ENCODE data around the gene MAN1C1.
"Not testable (repeated sequence)": the region's sequence is repeated elsewhere in the genome, so short reads cannot be mapped to it uniquely, and the experiment has no call there.

Gene MAN1C1

GRCh38 chr1:25683177-25683576, 66.6 kb downstream of the MAN1C1 start:
- no peak for DNase-seq

GRCh38 chr1:25683731-25684130, 67.1 kb downstream of the MAN1C1 start:
- DNase-seq: no peak

GRCh38 chr1:25684216-25684965, 67.8 kb downstream of the MAN1C1 start:
- DNase-seq: no peak

GRCh38 chr1:25685211-25685750, 68.7 kb downstream of the MAN1C1 start:
- DNase-seq: no peak

- DNase-seq: no peak
Observed at GRCh38 chr1:25685938-25686665, 69.5 kb downstream of the MAN1C1 start.

DNA sequence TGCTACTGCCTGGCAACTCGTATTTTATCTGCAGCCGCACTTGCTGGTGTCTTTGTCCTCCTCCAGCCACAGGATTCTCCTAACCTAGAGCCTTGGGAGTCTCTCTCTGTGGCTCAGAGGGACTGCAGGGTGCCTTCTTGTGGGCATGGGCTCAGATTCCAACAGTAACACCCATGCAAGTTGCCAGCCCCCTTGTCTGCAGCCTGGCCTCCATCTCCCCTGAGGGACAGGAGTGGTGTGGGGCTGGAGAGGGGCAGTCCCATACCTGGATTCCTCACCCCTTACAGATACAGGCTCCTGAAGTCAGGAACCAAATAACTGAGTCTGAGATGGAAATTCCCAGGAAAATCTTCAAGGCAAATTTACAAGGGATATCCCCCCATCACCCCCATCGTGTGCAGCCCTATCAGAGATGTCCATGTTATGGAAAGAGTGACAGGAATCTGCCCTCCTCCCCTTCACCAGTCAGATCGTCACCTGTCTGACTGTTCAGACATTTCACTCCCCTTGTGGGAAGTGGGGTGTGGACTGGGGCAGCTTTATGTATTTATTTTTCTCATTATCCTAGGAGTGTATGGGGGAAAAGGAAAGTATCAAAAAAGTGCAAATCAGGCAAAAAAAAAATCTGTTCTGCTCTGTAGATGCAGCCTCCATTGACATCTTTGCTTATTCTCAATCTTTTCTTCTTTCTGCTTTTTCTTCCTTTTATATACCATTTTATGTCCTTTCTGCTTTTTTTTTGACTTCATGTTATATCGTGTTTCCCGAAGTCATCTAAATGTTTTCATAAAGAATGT, 70.8 kb downstream of the MAN1C1 start:
- no peak for DNase-seq

DNA sequence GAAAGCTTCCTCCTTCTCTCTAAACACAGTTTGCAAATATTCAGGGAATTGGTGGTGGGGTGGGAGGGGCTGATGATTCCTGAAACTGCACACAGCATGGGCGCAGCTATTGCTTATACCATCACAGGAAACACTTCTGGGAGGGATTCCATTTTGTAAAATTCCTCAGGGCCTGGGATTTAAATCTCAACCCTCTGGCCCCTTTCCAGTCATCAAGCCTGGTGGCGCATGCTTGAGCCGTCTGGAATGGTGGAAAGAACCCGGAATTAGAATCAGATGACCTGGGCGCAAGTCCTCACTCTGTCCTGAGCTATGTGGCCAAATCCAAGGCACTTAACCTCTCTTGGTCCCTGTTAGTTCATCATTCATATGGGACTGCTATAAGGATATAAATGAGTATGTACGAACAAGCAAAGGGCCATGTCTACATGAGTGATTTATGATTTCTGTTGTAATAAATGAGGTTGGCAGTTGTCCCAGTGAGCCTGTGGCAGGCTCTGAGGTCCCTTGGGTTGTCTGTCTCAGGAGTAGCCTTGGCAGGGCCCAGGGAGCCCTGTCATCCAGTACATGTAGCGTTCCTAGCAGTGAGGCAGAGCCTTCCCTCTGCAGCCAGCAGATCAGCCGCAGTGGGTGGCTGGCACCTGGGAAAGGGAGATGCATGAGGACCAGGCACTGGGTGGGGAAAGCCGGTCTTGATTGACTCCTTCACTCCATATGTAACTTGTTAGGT, 72.0 kb downstream of the MAN1C1 start:
- DNase-seq: no peak

DNA sequence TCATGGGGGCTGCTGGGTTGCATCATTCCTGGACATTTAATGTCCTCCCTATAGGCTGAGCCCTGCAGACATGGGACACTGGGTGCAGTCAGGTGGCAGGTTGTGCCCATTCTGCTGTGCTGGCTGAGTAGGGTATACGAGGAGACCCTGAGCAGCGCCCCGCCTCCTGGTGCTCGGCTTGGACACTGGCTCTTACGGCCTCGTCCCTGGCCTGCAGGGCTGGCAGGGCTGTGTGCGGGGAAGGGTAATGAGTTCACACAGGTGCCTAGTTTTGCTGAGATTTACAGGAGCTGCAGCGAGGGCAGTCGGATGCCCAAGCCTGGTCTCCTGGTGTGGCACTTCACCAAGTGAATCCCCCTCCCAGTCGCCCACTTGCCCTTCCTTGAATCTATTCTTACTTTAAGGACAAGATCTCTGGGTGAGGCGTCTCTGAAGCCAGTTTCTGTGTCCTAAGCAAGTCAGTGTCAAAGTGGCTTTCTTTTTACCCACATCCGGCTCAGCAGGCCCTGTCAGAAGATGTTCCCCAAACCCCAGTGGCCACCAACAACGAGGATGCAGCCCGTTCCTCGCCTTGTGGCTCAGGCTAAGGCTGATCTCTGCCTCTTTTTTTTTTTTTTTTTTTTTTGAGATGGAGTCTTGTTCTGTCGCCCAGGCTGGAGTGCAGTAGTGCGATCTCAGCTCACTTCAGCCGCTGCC, 73.2 kb downstream of the MAN1C1 start:
- DNase-seq: no peak

GRCh38 chr1:25690396-25690956, 73.9 kb downstream of the MAN1C1 start:
- DNase-seq: no peak

DNA sequence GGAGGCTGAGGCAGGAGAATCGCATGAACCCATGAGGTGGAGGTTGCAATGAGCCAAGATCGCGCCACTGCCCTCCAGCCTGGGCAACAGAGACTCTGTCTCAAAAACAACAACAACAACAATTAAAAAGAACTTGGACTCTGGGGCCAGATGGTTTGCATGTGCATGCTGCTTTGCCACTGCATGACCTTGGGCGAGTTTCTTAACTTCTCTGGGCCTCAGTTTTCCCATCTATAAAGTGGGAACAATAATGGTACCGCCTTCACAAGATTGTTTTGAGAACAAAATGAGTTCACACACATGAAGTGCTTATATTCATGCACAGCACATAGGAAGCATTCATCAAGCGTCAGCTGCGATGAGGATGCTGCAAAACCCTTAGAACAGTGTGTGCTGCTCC, 74.6 kb downstream of the MAN1C1 start:
- DNase-seq: no peak

DNA sequence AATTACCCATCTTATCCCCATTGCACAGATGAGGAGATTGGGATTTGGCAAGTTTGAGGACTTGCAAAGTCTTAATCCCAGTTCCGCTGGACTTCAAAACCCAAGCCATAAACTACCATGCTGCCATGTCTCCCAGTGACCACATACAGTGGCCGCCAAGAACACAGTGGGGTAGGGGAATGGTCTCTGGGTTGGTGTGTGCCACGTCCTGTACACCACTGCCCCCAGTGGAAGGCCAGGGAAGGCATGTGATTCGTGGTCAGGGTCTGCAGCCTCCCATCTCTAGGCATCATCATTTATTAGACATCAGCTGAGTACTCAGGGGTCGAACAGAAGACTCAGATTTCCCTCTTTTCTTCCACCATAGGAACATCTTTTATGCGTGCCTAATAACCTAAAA, 76.0 kb downstream of the MAN1C1 start:
- no peak for DNase-seq

DNA sequence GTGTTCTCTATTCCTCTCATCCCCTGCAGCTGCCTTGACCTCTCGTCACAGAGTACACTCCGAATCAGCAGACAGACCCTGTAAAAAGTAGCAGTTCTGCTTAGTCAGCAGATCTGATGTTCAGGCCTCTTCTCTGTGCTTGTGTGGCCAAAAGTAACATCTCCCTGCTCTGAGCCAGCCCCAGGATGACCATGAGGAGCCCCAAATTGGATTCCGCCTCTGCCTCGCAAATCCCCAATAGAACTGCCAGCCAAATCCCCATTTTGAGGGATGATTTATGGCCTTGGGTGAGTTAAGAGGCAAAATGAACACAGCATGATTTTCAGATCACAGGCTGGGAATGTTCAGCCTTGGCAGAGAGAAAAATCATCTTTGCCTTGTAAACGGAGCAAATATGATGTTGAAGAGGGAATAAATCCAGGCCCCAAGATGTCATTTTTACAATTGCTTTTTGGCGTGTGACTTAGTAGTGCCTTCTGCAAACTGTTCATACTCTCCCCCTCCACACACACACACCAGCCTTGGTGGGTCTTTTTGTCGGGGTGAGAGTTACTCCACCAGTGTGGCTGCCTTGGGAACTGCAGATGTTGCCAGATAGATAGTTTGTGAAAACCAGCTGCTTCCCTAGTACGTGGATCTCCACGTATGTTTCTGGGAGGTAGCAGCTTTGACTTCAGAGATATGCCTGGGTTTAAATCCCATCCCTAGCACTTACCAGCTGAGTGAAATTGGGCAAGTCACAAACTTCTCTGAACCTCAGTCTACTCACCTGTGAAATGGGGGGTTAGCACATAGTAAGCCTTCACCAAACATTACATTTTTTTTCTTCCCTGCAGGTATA, 77.8 kb downstream of the MAN1C1 start:
- DNase-seq: no peak

DNA sequence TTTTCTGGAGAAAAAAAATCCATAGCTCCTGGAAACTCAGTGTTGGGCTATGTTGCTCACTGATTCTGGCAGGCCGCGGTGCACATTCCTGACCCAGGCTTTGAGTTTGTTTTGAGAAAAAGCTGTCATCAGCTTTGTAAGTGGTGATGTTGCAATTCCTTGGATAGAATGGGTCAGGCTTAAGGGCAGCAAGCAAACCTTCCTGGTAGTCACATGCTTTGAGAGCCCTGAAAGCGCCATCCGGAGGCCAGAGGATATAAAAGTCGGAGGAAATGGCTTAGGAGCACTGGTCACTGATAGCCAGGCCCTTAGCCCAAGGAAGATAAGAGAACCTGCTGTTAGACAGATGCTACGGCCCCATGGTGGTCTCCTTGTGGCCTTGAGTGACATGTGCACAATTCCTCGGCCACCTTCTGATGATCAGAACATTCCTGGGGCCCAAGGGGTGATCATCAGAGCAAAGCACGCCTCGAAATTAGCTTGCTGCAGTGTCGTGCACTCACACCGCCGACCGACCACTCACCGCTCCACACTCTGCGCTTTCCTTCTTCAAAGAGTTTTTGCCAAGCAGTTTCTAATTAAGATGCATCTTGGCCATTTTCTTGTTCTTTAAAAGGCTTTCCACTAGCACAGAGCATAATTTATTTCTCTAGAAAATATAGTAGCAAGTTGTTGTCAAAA, 78.6 kb downstream of the MAN1C1 start:
- DNase-seq: no peak

DNA sequence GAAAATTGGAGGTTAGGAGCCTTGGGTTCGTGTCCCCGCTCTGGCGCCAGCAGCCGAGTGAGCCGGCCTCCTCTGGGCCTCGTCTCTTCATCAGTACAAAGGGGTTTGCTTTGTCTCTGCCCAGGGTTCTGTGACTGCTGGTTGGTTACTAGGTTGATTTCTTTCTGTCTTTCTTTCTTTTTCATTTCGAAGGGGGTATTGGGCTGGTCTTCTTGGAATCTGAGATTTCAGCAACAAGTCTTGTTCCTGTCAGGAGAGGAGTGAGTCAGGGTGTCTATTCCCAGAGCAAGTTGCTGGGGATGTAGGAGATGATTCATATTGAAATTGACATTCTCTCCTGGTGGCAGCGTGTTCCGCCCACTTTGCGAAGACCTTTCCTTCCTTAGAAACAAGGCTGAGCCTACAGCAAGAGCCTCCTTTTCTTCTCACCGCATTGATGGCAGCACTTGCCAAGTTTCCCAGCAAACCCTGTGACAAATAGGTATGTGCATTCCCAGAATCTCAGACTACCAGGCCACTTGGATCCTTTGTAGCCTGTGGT, 79.2 kb downstream of the MAN1C1 start:
- DNase-seq: no peak

DNA sequence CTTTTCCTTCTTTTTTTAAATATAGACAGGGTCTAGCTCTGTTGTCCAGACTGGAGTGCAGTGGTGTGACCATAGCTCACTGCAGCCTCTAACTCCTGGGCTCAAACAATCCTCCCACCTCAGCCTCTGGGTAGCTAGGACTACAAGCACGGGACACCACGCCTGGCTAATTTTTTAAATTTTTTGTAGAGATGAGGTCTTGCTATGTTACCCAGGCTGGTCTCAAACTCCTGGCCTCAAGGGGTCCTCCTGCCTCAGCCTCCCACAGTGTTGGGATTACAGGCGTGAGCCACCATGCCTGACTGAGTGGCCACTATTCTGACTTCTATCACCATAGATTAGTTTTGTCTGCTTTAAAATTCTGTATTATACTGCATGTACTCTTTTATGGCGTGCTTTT, 80.1 kb downstream of the MAN1C1 start:
- not testable (repeated sequence) for DNase-seq

DNA sequence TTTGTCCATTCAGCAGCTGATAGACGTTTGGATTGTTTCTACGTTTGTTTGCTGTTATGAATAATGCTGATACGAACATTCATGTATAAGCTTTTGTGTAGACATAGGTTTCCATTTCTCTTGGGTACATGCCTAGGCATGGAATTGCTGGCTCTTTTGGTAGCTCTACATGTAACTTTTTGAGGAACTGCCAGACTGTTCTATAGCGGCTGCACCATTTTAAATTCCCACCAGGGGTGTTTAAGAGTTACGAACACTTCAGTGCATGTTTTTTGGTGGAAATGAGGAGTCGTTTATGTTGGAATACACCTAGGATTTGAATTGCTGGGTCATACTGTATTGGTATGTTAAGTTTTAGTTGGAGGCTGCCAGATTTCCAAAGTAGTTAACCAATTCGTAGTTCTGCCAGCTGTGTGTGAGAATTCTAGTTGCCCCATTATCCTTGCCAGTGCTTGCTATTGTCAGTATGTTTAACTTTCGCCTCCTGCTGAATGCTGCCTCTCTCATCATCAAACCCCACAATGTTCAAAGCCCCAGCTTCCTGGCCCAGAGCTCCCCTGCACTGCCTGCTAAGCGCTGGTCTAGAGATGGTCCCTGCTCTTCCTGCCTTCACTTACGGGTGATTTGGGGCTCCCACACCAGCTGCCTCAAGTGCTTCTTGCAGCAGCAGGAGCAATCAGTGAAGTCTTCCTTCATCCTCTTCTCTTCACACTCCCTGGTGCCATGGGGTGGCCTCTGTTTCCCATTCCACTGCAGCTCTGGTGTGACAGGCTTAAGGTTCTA, 81.0 kb downstream of the MAN1C1 start:
- DNase-seq: no peak

- DNase-seq: no peak
Observed at GRCh38 chr1:25698252-25698651, 81.7 kb downstream of the MAN1C1 start.

- not testable (repeated sequence) for DNase-seq
Observed at GRCh38 chr1:25699059-25699458, 82.5 kb downstream of the MAN1C1 start.

Measured in activated gamma-delta T cell (primary cell).